CD4-positive, CD25-positive, alpha-beta regulatory T cell (primary cell): ENCODE measurements around the gene LZTR1. TPM values are rescaled to one million over a fixed set of nuclear protein-coding genes. Genes with fewer than 3 reads are reported as not detected.
"Not testable (repeated sequence)": the region's sequence is repeated elsewhere in the genome, so short reads cannot be mapped to it uniquely, and the experiment has no call there.

ENCODE experiments used
- ATAC-seq, 2 donors: fragments of 150-1000 bp; cut with Tn5 transposase; one replicate each; pipeline ENCODE4 v1.10.0; 2021; ENCODE audit warnings: low read depth in 2 of 2, moderate number of reproducible peaks in 2 of 2, moderate library complexity in 1 of 2
- DNase-seq, 3 donors: peaks; one replicate each; pipeline versions ENCODE4 v3.0.0 to v3.0.0-alpha.2; 2012 to 2022; ENCODE audit warnings: mixed read lengths in 1 of 3
- H3K27ac ChIP-seq: one replicate; pipeline ENCODE4 v1.7.0; 2013; ENCODE audit warnings: mild to moderate bottlenecking, low read length; ENCODE audit not compliant: insufficient read depth, poor library complexity, severe bottlenecking
- H3K27me3 ChIP-seq: one replicate; pipeline ENCODE4 v1.7.0; 2013; ENCODE audit warnings: low read length; ENCODE audit not compliant: control insufficient read depth, insufficient read depth
- H3K36me3 ChIP-seq: one replicate; pipeline ENCODE4 v1.7.0; 2013; ENCODE audit warnings: mild to moderate bottlenecking, low read length, moderate library complexity; ENCODE audit not compliant: control insufficient read depth, insufficient read depth
- H3K4me1 ChIP-seq: 2 replicates; pipeline ENCODE4 v1.7.0; 2013; ENCODE audit warnings: mild to moderate bottlenecking, low read length; ENCODE audit not compliant: insufficient read depth, control insufficient read depth, poor library complexity, severe bottlenecking
- H3K4me3 ChIP-seq: one replicate; pipeline ENCODE4 v1.7.0; 2013; ENCODE audit warnings: low read depth, mild to moderate bottlenecking, low read length, moderate library complexity
- H3K9me3 ChIP-seq, 2 experiments: 1 replicate in 1 of 2; 2 replicates in 1 of 2; pipeline ENCODE4 v1.7.0; 2013; ENCODE audit warnings: low read length in 2 of 2, mild to moderate bottlenecking in 1 of 2, moderate library complexity in 1 of 2; ENCODE audit not compliant: control insufficient read depth in 2 of 2
- H3K27ac Mint-ChIP-seq, 3 donors: one replicate each; pipeline ENCODE4 v1.8.0; 2020 to 2022; ENCODE audit warnings: mild to moderate bottlenecking in 3 of 3, mixed read lengths in 3 of 3, moderate library complexity in 2 of 3
- H3K27me3 Mint-ChIP-seq: one replicate; pipeline ENCODE4 v1.8.0; 2022; ENCODE audit warnings: mild to moderate bottlenecking, mixed read lengths
- H3K36me3 Mint-ChIP-seq: one replicate; pipeline ENCODE4 v1.8.0; 2020; ENCODE audit warnings: mixed read lengths
- H3K4me1 Mint-ChIP-seq, 4 donors: one replicate each; pipeline ENCODE4 v1.8.0; 2020 to 2022; ENCODE audit warnings: mixed read lengths in 4 of 4, mild to moderate bottlenecking in 1 of 4
- H3K4me3 Mint-ChIP-seq, 4 donors: one replicate each; pipeline ENCODE4 v1.8.0; 2020 to 2022; ENCODE audit warnings: mild to moderate bottlenecking in 4 of 4, mixed read lengths in 4 of 4, moderate library complexity in 3 of 4
- H3K9me3 Mint-ChIP-seq, 7 donors: one replicate each; pipeline ENCODE4 v1.8.0; 2020 to 2022; ENCODE audit warnings: mixed read lengths in 7 of 7, mild to moderate bottlenecking in 3 of 7, moderate library complexity in 2 of 7
- polyA plus RNA-seq, 4 donors: library from polyadenylated mRNA; unstranded; fragments of 300-500 nt; fragmentation: Illumina TruSeq; gene quantifications; one replicate each; pipeline ENCODE4 v1.2.3, GENCODE V29; 2021
- total RNA-seq: library from RNA; stranded (reverse); gene quantifications from one replicate; pipeline ENCODE4 v1.2.3, GENCODE V29; 2022

The LZTR1 gene
- total and polyA plus RNA-seq, 5 donors from 2014 or later: 9.6 to 69.4 (median 12.1) TPM

DNA sequence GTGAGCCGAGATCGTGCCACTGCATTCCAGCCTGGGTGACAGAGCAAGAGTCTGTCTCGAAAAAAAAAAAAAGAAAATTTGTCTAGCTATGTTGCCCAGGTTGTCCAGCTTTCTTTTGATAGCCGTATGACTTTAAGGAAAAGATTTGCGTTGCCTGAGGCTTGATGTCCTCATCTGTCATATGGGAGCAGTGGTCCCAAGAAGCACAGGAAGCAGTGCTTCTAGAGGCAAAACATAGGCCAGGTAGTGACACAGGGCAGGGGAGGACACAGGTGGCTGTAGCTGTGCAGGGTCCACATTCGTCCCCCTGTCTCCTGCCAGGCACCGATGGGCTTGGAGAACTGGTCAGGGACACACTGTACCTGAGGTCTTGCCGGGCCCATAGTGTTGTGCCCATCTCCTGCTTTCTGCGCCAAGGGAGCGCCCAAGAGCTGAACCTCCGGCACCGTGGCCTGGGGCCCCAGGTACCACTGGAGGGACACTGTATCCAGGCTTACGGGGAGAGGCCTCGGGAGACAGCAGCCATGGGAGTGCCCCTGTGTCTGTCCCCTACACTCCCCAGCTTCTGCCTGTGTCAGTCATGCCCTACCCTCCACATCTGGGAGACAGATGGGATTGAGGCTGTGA lies 65.1 kb downstream of the LZTR1 start:
- H3K4me1 Mint-ChIP-seq: peaks cover 0 to 28% (median 15%) of the 10 kb centered on the region in 4 donors
- Histone ChIP-seq H3K4me3 (no peak overlapping the region), H3K36me3 (no peaks in the 10 kb centered on the region), H3K9me3 (no peaks in the 10 kb centered on the region), H3K27ac (no peak overlapping the region), H3K4me1 (peaks cover 9% of the 10 kb centered on the region), H3K27me3 (no peaks in the 10 kb centered on the region)
- ATAC-seq: no peak
- peaks cover 0 to 1% (median 0%) of the 10 kb centered on the region in 7 donors for H3K9me3 Mint-ChIP-seq
- DNase-seq: no peak
- no peaks in the 10 kb centered on the region for H3K36me3 Mint-ChIP-seq
- no peak overlapping the region for H3K27ac Mint-ChIP-seq
- no peak overlapping the region for H3K4me3 Mint-ChIP-seq
- H3K27me3 Mint-ChIP-seq: peaks cover 35% of the 10 kb centered on the region

DNA sequence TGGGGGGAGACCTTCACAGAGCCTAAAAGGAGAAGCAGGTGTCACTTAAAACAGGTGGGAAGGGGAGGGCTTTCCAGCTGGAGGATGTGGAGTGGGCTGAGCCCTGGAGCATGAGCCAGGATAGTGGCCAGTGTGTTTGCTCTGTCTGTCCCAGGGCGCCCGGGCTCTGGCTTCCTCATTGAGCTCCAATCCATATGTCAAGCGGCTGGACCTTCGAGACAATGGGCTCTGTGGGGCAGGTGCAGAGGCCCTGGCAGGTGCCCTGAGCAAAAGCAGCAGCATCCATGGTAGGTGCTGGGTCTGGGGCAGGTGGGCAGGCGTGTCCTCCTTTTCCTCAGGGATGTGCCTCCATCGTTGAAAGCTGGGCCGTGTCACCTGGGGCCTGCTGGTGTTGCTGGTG lies 65.6 kb downstream of the LZTR1 start:
- Mint-ChIP-seq H3K9me3 (peaks cover 0 to 1% (median 0%) of the 10 kb centered on the region in 7 donors), H3K36me3 (no peaks in the 10 kb centered on the region), H3K27me3 (peaks cover 30% of the 10 kb centered on the region), H3K4me3 (no peak overlapping the region), H3K27ac (no peak overlapping the region), H3K4me1 (peaks cover 0 to 28% (median 15%) of the 10 kb centered on the region in 4 donors)
- no peaks in the 10 kb centered on the region for H3K36me3 ChIP-seq
- no peaks in the 10 kb centered on the region for H3K27me3 ChIP-seq
- DNase-seq (no peak), ATAC-seq (no peak)
- no peak overlapping the region for H3K4me3 ChIP-seq
- H3K4me1 ChIP-seq: peaks cover 9% of the 10 kb centered on the region
- no peaks in the 10 kb centered on the region for H3K9me3 ChIP-seq
- H3K27ac ChIP-seq: no peak overlapping the region

DNA sequence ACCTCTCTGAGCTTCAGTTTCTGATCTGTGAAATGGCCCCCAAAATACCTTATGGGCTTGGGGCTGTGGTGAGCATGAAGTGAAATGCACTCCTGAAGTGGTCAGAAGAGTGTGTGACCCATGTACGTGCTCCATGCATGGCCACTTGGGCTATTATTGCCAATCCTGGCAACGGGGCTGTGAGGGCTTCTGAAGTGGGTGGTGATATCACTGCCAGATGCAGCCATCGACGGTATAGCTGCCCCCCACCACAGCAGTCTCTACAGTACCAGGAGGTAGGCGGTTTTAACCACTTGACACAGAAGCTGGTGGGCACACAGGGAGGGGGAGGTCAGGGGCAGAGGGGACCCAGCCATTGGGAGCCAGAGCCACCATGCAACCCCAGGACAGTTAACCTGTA lies 66.4 kb downstream of the LZTR1 start:
- not testable (repeated sequence) for H3K36me3 Mint-ChIP-seq

More for the DNA sequence above, 66.4 kb downstream of the LZTR1 start:
- H3K4me3 Mint-ChIP-seq, H3K9me3 Mint-ChIP-seq, H3K4me1 ChIP-seq, H3K4me3 ChIP-seq, H3K27ac ChIP-seq, H3K9me3 ChIP-seq, H3K27me3 ChIP-seq, ATAC-seq, H3K27ac Mint-ChIP-seq, DNase-seq, H3K36me3 ChIP-seq: not testable (repeated sequence)
- Mint-ChIP-seq H3K4me1 (peaks cover 0 to 25% (median 11%) of the 10 kb centered on the region in 4 donors), H3K27me3 (peaks cover 22% of the 10 kb centered on the region)

Other genes starting within 250 kb of the LZTR1 start
- gene SERPIND1, start 208.2 kb upstream of the LZTR1 start, total RNA-seq: not detected
- gene SERPIND1, start 208.2 kb upstream of the LZTR1 start, polyA plus RNA-seq: under 1 TPM in 2 of 4 donors, not detected in 2; 0.10 to 0.29 TPM
- gene PI4KA, start 123.5 kb upstream of the LZTR1 start, total RNA-seq: 182 TPM
- gene PI4KA, start 123.5 kb upstream of the LZTR1 start, polyA plus RNA-seq: 10 to 100 TPM; 38.9 to 47.0 (median 41.9) TPM
- 23.1 TPM for gene SNAP29, start 123.3 kb upstream of the LZTR1 start, total RNA-seq
- 10 to 100 TPM; 20.1 to 34.0 (median 25.4) TPM for gene SNAP29, start 123.3 kb upstream of the LZTR1 start, polyA plus RNA-seq
- 49.5 TPM for gene CRKL, start 64.9 kb upstream of the LZTR1 start, total RNA-seq
- 10 to 100 TPM; 41.7 to 61.4 (median 57.0) TPM for gene CRKL, start 64.9 kb upstream of the LZTR1 start, polyA plus RNA-seq
- gene AIFM3, start 15.0 kb upstream of the LZTR1 start, total RNA-seq: 0.49 TPM
- not detected for gene AIFM3, start 15.0 kb upstream of the LZTR1 start, polyA plus RNA-seq
- 41.7 TPM for gene THAP7, start 19.8 kb downstream of the LZTR1 start, total RNA-seq
- gene THAP7, start 19.8 kb downstream of the LZTR1 start, polyA plus RNA-seq: 10 to 100 TPM; 38.5 to 58.0 (median 47.4) TPM
- 0.59 TPM for gene P2RX6, start 32.9 kb downstream of the LZTR1 start, total RNA-seq
- gene P2RX6, start 32.9 kb downstream of the LZTR1 start, polyA plus RNA-seq: under 1 TPM in 1 of 4 donors, not detected in 3; 0.10 TPM
- gene SLC7A4, start 50.3 kb downstream of the LZTR1 start, total RNA-seq: not detected
- gene SLC7A4, start 50.3 kb downstream of the LZTR1 start, polyA plus RNA-seq: under 1 TPM in 1 of 4 donors, not detected in 3; 0.09 TPM
- gene LRRC74B, start 63.6 kb downstream of the LZTR1 start, total RNA-seq: 0.10 TPM
- gene LRRC74B, start 63.6 kb downstream of the LZTR1 start, polyA plus RNA-seq: not detected